ENCODE data around the gene ATP1A4. TPM values are rescaled to one million over a fixed set of nuclear protein-coding genes. Genes with fewer than 3 reads are reported as not detected.

The ATP1A4 gene
- total and polyA plus RNA-seq, 2 of the 8 experiments (the other 6 are each of a cell fraction or from before 2014, with no cell fraction given) = 0.48 to 0.61 TPM

DNA sequence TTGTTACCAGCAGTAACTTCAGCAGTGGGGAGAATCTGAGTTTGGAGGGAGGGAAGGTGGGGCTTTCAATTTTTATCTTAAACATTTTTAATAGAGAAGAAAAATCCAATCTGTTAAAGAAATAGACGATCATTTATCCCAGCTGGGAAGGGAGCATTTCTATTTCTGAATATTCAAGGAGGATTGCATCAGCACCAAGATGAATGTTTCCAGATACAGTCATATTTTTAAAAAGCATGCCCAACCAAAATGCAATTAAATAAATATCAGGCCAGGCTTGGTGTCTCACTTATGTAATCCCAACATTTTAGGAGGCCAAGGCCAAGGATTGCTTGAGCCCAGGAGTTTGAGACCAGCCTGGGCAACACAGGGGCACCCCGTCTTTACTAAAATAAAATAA, 1.7 kb upstream of the ATP1A4 start (continued):
- no peak for TF ChIP-seq EZH2 (IDR thresholded peaks at IDR 0.05; ENCODE audit: low read depth, low read length, severe bottlenecking)
- TF ChIP-seq CBX5 (IDR thresholded peaks at IDR 0.05; ENCODE audit: low read depth, low read length) = no peak
- no peak for TF ChIP-seq SIX5 (IDR thresholded peaks at IDR 0.05; ENCODE audit: low read depth, low read length)
- TF ChIP-seq RFX5 (IDR thresholded peaks at IDR 0.05; ENCODE audit: borderline replicate concordance, low read depth, low read length) = no peak
